GM23338 (cell line): Measurements from ENCODE around the gene APOLD1. TPM values are rescaled to one million over a fixed set of nuclear protein-coding genes. Genes with fewer than 3 reads are reported as not detected.

Source experiments
- ATAC-seq: fragments of 200-7000 bp; cut with Tn5 transposase; 3 replicates; pipeline ENCODE4 v1.9.1; 2020
- DNase-seq: peaks from one replicate; pipeline ENCODE4 v3.0.0-alpha.2; 2015; ENCODE audit warnings: low spot score
- H2AFZ ChIP-seq: fragments of 200-600 bp; sonication (generic); 2 replicates; pipeline ENCODE4 v1.8.0; 2016; ENCODE audit warnings: antibody characterized with exemption, mild to moderate bottlenecking, moderate library complexity
- H3F3A ChIP-seq: fragments of 200-600 bp; sonication (generic); replicated peaks from 2 replicates; pipeline ENCODE4 v1.8.0; 2017; ENCODE audit warnings: antibody characterized with exemption, mixed run types, low read depth
- H3K27ac ChIP-seq: fragments of 200-600 bp; sonication (generic); 2 replicates; pipeline ENCODE4 v1.6.1; 2016; ENCODE audit warnings: low read depth
- H3K27me3 ChIP-seq: fragments of 200-600 bp; sonication (generic); 2 replicates; pipeline ENCODE4 v1.8.0; 2016; ENCODE audit warnings: mild to moderate bottlenecking, mixed run types, moderate library complexity; ENCODE audit not compliant: insufficient read depth
- H3K36me3 ChIP-seq: fragments of 200-600 bp; sonication (generic); 2 replicates; pipeline ENCODE4 v1.8.0; 2016; ENCODE audit warnings: mild to moderate bottlenecking; ENCODE audit not compliant: insufficient read depth
- H3K4me1 ChIP-seq: fragments of 200-600 bp; sonication (generic); 2 replicates; pipeline ENCODE4 v1.8.0; 2016; ENCODE audit warnings: mild to moderate bottlenecking, moderate library complexity; ENCODE audit not compliant: insufficient read depth
- H3K4me2 ChIP-seq: fragments of 200-600 bp; sonication (generic); 2 replicates; pipeline ENCODE4 v1.7.1; 2017; ENCODE audit warnings: mixed run types
- H3K4me3 ChIP-seq: fragments of 200-600 bp; sonication (generic); 2 replicates; pipeline ENCODE4 v1.6.1; 2016; ENCODE audit warnings: mixed run types
- H3K79me2 ChIP-seq: fragments of 200-600 bp; sonication (generic); replicated peaks from 2 replicates; pipeline ENCODE4 v1.8.0; 2017; ENCODE audit warnings: mild to moderate bottlenecking; ENCODE audit not compliant: insufficient read depth
- H3K9me2 ChIP-seq: fragments of 200-600 bp; sonication (generic); 2 replicates; pipeline ENCODE4 v1.8.0; 2017; ENCODE audit not compliant: insufficient read depth
- H4K20me1 ChIP-seq: fragments of 200-600 bp; sonication (generic); replicated peaks from 2 replicates; pipeline ENCODE4 v1.8.0; 2017; ENCODE audit warnings: mild to moderate bottlenecking; ENCODE audit not compliant: insufficient read depth
- H3K27ac Mint-ChIP-seq: 2 replicates; pipeline ENCODE4 v1.8.0; 2020; ENCODE audit warnings: inconsistent platforms, mild to moderate bottlenecking, moderate library complexity, mixed read lengths
- H3K27me3 Mint-ChIP-seq: 3 replicates; pipeline ENCODE4 v1.8.0; 2022; ENCODE audit warnings: low read depth, mild to moderate bottlenecking, moderate library complexity, mixed read lengths, inconsistent platforms; ENCODE audit not compliant: insufficient read depth, poor library complexity
- H3K36me3 Mint-ChIP-seq: 3 replicates; pipeline ENCODE4 v1.8.0; 2021; ENCODE audit warnings: low read depth, mild to moderate bottlenecking, inconsistent platforms, moderate library complexity, mixed read lengths
- H3K4me1 Mint-ChIP-seq: 3 replicates; pipeline ENCODE4 v1.8.0; 2020; ENCODE audit warnings: mild to moderate bottlenecking, inconsistent platforms, mixed read lengths
- H3K4me3 Mint-ChIP-seq: 3 replicates; pipeline ENCODE4 v1.8.0; 2021; ENCODE audit warnings: moderate library complexity, mild to moderate bottlenecking, inconsistent platforms, mixed read lengths
- H3K9me3 Mint-ChIP-seq: 3 replicates; pipeline ENCODE4 v1.8.0; 2020; ENCODE audit warnings: moderate library complexity, mild to moderate bottlenecking, inconsistent platforms, mixed read lengths
- CREB1 ChIP-seq: fragments of 250-450 bp; sonication (Bioruptor Pico); IDR thresholded peaks from 2 replicates; pipeline ENCODE4 v1.5.0; 2020; ENCODE audit warnings: low read depth, mild to moderate bottlenecking, moderate library complexity
- EZH2 ChIP-seq: fragments of 200-600 bp; sonication (generic); IDR thresholded peaks from one replicate; pipeline ENCODE4 v1.8.0; 2017; ENCODE audit warnings: antibody characterized with exemption, mild to moderate bottlenecking, low read depth; ENCODE audit not compliant: unreplicated experiment
- EZH2phosphoT487 ChIP-seq: fragments of 200-600 bp; sonication (generic); IDR thresholded peaks from one replicate; pipeline ENCODE4 v1.8.1; 2018; ENCODE audit warnings: antibody characterized with exemption; ENCODE audit not compliant: unreplicated experiment
- JUNB ChIP-seq: IDR thresholded peaks from one replicate; pipeline ENCODE4 v1.6.1; 2016; ENCODE audit warnings: antibody characterized with exemption; ENCODE audit not compliant: unreplicated experiment
- NANOG ChIP-seq: IDR thresholded peaks from 2 replicates; pipeline ENCODE4 v1.6.1; 2016; ENCODE audit warnings: antibody characterized with exemption, borderline replicate concordance
- POLR2AphosphoS5 ChIP-seq: IDR thresholded peaks from 2 replicates; pipeline ENCODE4 v1.6.1; 2016; ENCODE audit warnings: antibody characterized with exemption, low read depth
- STAT1 ChIP-seq: IDR thresholded peaks from one replicate; pipeline ENCODE4 v1.6.1; 2016; ENCODE audit warnings: antibody characterized with exemption; ENCODE audit not compliant: unreplicated experiment
- ZNF114 ChIP-seq: fragments of 250-450 bp; sonication (Bioruptor Pico); IDR thresholded peaks from 2 replicates; pipeline ENCODE4 v1.5.0; 2020; ENCODE audit warnings: mild to moderate bottlenecking, moderate library complexity
- ZNF331 ChIP-seq: fragments of 250-450 bp; sonication (Bioruptor Pico); IDR thresholded peaks from 2 replicates; pipeline ENCODE4 v1.5.0; 2020; ENCODE audit warnings: low read depth, mild to moderate bottlenecking, moderate library complexity
- polyA plus RNA-seq: library from polyadenylated mRNA; unstranded; fragments of >200 nt; fragmentation: Nextera tagmentation; extraction: Ambion mirVana; gene quantifications from 2 replicates; pipeline ENCODE4 v1.2.1, GENCODE V29; 2016
- total RNA-seq: library from RNA; depleted of rRNA; stranded (reverse); fragments of >200 nt; shearing (Covaris generic); gene quantifications from 2 replicates; pipeline ENCODE4 v1.2.3, GENCODE V29; 2014
- TF ChIP-seq, protein P1 (sequence below): IDR thresholded peaks from one replicate; pipeline ENCODE4 v1.6.1; 2018; ENCODE audit warnings: antibody characterized with exemption; ENCODE audit not compliant: unreplicated experiment
- TF ChIP-seq, protein P2 (sequence below): IDR thresholded peaks from 2 replicates; pipeline ENCODE4 v1.6.1; 2016; ENCODE audit warnings: antibody characterized with exemption
- TF ChIP-seq, protein P3 (sequence below), 2 experiments: fragments of 200-600 bp in 1 of 2; sonication (generic) in 1 of 2; conservative IDR thresholded peaks; 2 replicates each; pipeline versions ENCODE4 v1.5.1 to v1.6.1; 2016 to 2017; ENCODE audit warnings: antibody characterized with exemption in 2 of 2, low read depth in 2 of 2, mild to moderate bottlenecking in 2 of 2, moderate library complexity in 1 of 2
- TF ChIP-seq, protein P4 (sequence below): fragments of 250-450 bp; sonication (Bioruptor Pico); IDR thresholded peaks from 2 replicates; pipeline ENCODE4 v1.5.0; 2020; ENCODE audit warnings: mild to moderate bottlenecking, moderate library complexity

APOLD1 gene
- total and polyA plus RNA-seq, 2 experiments from 2014 or later = 0.94 to 1.8 TPM

DNA sequence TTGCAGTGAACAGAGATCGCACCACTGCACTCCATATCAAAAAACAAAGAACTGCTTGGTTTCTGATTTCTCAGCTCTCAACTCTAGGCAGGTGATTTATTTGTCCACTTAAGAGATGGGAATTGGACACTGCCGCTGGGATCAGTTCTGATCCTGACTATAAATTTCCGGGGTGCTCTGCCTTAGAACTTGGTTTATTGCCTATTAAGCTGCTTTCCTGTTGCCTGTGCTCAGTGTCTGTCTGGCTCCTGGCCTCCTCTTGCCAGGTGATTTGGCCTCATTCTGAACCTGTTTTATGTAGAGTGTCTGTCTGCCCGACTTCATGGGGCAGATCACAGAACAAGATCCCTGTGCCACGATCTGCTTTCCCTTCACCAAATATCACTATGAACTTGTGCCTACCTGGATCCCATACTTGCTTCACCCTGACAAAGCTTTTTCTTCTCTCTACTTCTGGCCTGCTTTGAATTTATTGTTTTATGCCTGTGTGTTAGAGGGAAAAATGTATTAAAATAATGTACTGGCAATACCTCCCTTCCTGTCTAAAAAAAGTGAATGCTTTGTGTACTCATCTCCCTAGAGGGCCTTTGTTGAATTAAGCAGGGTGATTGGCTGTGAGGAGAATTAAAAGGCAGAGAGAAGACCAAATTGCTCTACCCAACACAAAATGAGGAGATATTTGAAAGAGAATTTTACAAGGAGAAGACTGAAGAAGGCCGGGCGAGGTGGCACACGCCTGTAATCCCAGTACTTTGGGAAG, 40.7 kb upstream of the APOLD1 start:
- H4K20me1 ChIP-seq = no peaks in the 10 kb centered on the region
- H3K27me3 ChIP-seq = no peaks in the 10 kb centered on the region
- H3K9me2 ChIP-seq = no peaks in the 10 kb centered on the region
- no peak overlapping the region for H3K27ac Mint-ChIP-seq
- TF ChIP-seq POLR2AphosphoS5 (no peak), ZNF331 (CRISPR knock-in tag) (no peak), CREB1 (CRISPR knock-in tag) (no peak), JUNB (no peak), EZH2 (no peak), EZH2phosphoT487 (no peak), ZNF114 (CRISPR knock-in tag) (no peak), NANOG (no peak), STAT1 (no peak)
- TF ChIP-seq, protein P1, sequence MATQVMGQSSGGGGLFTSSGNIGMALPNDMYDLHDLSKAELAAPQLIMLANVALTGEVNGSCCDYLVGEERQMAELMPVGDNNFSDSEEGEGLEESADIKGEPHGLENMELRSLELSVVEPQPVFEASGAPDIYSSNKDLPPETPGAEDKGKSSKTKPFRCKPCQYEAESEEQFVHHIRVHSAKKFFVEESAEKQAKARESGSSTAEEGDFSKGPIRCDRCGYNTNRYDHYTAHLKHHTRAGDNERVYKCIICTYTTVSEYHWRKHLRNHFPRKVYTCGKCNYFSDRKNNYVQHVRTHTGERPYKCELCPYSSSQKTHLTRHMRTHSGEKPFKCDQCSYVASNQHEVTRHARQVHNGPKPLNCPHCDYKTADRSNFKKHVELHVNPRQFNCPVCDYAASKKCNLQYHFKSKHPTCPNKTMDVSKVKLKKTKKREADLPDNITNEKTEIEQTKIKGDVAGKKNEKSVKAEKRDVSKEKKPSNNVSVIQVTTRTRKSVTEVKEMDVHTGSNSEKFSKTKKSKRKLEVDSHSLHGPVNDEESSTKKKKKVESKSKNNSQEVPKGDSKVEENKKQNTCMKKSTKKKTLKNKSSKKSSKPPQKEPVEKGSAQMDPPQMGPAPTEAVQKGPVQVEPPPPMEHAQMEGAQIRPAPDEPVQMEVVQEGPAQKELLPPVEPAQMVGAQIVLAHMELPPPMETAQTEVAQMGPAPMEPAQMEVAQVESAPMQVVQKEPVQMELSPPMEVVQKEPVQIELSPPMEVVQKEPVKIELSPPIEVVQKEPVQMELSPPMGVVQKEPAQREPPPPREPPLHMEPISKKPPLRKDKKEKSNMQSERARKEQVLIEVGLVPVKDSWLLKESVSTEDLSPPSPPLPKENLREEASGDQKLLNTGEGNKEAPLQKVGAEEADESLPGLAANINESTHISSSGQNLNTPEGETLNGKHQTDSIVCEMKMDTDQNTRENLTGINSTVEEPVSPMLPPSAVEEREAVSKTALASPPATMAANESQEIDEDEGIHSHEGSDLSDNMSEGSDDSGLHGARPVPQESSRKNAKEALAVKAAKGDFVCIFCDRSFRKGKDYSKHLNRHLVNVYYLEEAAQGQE = no peak
- TF ChIP-seq, protein P2, sequence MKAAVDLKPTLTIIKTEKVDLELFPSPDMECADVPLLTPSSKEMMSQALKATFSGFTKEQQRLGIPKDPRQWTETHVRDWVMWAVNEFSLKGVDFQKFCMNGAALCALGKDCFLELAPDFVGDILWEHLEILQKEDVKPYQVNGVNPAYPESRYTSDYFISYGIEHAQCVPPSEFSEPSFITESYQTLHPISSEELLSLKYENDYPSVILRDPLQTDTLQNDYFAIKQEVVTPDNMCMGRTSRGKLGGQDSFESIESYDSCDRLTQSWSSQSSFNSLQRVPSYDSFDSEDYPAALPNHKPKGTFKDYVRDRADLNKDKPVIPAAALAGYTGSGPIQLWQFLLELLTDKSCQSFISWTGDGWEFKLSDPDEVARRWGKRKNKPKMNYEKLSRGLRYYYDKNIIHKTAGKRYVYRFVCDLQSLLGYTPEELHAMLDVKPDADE = no peak
- TF ChIP-seq, protein P3, sequence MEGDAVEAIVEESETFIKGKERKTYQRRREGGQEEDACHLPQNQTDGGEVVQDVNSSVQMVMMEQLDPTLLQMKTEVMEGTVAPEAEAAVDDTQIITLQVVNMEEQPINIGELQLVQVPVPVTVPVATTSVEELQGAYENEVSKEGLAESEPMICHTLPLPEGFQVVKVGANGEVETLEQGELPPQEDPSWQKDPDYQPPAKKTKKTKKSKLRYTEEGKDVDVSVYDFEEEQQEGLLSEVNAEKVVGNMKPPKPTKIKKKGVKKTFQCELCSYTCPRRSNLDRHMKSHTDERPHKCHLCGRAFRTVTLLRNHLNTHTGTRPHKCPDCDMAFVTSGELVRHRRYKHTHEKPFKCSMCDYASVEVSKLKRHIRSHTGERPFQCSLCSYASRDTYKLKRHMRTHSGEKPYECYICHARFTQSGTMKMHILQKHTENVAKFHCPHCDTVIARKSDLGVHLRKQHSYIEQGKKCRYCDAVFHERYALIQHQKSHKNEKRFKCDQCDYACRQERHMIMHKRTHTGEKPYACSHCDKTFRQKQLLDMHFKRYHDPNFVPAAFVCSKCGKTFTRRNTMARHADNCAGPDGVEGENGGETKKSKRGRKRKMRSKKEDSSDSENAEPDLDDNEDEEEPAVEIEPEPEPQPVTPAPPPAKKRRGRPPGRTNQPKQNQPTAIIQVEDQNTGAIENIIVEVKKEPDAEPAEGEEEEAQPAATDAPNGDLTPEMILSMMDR (conservative IDR thresholded peaks at IDR 0.05; ENCODE audit: low read depth in 2 of 2) = no peak
- TF ChIP-seq, protein P4, sequence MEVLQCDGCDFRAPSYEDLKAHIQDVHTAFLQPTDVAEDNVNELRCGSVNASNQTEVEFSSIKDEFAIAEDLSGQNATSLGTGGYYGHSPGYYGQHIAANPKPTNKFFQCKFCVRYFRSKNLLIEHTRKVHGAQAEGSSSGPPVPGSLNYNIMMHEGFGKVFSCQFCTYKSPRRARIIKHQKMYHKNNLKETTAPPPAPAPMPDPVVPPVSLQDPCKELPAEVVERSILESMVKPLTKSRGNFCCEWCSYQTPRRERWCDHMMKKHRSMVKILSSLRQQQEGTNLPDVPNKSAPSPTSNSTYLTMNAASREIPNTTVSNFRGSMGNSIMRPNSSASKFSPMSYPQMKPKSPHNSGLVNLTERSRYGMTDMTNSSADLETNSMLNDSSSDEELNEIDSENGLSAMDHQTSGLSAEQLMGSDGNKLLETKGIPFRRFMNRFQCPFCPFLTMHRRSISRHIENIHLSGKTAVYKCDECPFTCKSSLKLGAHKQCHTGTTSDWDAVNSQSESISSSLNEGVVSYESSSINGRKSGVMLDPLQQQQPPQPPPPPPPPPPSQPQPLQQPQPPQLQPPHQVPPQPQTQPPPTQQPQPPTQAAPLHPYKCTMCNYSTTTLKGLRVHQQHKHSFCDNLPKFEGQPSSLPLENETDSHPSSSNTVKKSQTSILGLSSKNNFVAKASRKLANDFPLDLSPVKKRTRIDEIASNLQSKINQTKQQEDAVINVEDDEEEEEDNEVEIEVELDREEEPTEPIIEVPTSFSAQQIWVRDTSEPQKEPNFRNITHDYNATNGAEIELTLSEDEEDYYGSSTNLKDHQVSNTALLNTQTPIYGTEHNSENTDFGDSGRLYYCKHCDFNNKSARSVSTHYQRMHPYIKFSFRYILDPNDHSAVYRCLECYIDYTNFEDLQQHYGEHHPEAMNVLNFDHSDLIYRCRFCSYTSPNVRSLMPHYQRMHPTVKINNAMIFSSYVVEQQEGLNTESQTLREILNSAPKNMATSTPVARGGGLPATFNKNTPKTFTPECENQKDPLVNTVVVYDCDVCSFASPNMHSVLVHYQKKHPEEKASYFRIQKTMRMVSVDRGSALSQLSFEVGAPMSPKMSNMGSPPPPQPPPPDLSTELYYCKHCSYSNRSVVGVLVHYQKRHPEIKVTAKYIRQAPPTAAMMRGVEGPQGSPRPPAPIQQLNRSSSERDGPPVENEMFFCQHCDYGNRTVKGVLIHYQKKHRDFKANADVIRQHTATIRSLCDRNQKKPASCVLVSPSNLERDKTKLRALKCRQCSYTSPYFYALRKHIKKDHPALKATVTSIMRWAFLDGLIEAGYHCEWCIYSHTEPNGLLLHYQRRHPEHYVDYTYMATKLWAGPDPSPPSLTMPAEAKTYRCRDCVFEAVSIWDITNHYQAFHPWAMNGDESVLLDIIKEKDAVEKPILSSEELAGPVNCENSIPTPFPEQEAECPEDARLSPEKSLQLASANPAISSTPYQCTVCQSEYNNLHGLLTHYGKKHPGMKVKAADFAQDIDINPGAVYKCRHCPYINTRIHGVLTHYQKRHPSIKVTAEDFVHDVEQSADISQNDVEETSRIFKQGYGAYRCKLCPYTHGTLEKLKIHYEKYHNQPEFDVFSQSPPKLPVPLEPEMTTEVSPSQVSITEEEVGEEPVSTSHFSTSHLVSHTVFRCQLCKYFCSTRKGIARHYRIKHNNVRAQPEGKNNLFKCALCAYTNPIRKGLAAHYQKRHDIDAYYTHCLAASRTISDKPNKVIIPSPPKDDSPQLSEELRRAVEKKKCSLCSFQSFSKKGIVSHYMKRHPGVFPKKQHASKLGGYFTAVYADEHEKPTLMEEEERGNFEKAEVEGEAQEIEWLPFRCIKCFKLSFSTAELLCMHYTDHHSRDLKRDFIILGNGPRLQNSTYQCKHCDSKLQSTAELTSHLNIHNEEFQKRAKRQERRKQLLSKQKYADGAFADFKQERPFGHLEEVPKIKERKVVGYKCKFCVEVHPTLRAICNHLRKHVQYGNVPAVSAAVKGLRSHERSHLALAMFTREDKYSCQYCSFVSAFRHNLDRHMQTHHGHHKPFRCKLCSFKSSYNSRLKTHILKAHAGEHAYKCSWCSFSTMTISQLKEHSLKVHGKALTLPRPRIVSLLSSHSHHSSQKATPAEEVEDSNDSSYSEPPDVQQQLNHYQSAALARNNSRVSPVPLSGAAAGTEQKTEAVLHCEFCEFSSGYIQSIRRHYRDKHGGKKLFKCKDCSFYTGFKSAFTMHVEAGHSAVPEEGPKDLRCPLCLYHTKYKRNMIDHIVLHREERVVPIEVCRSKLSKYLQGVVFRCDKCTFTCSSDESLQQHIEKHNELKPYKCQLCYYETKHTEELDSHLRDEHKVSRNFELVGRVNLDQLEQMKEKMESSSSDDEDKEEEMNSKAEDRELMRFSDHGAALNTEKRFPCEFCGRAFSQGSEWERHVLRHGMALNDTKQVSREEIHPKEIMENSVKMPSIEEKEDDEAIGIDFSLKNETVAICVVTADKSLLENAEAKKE = no peak
- no peaks in the 10 kb centered on the region for H3K36me3 Mint-ChIP-seq
- no peak overlapping the region for H3K4me3 ChIP-seq
- H3K4me1 Mint-ChIP-seq = no peaks in the 10 kb centered on the region
- H3K27me3 Mint-ChIP-seq = peaks cover 4% of the 10 kb centered on the region
- H3K36me3 ChIP-seq = no peaks in the 10 kb centered on the region
- H3K79me2 ChIP-seq = no peaks in the 10 kb centered on the region
- H3K4me1 ChIP-seq = peaks cover 4% of the 10 kb centered on the region; the same call in 1 of the 2 replicates
- no peak overlapping the region for H3K4me2 ChIP-seq
- H3K4me3 Mint-ChIP-seq = no peak overlapping the region
- H2AFZ ChIP-seq = no peak overlapping the region; the same call in 1 of the 2 replicates
- DNase-seq = no peak
- no peak overlapping the region for H3K27ac ChIP-seq
- H3F3A ChIP-seq = no peaks in the 10 kb centered on the region
- H3K9me3 Mint-ChIP-seq = no peaks in the 10 kb centered on the region
- no peak for ATAC-seq
